GM21447 (cell line): Measurements from ENCODE around the gene SEMA6A.

ENCODE experiments used
- ATAC-seq: cut with Tn5 transposase; IDR thresholded peaks from one replicate; pipeline ENCODE4 v1.9.1; 2021; ENCODE audit not compliant: unreplicated experiment

Gene SEMA6A

GRCh38 chr5:116442095-116442534, 132.5 kb downstream of the SEMA6A start:
- ATAC-seq: no peak

- ATAC-seq: no peak
Measured at GRCh38 chr5:116441223-116441622, 133.4 kb downstream of the SEMA6A start.

- no peak for ATAC-seq
Measured at GRCh38 chr5:116440457-116441001, 134.1 kb downstream of the SEMA6A start.

GRCh38 chr5:116439905-116440304, 134.7 kb downstream of the SEMA6A start:
- ATAC-seq: no peak

- ATAC-seq: no peak
Measured at GRCh38 chr5:116438979-116439554, 135.6 kb downstream of the SEMA6A start.

- ATAC-seq: no peak
Measured at GRCh38 chr5:116437922-116438578, 136.6 kb downstream of the SEMA6A start.

- no peak for ATAC-seq
Measured at GRCh38 chr5:116437351-116437705, 137.3 kb downstream of the SEMA6A start.

GRCh38 chr5:116436674-116437350, 137.8 kb downstream of the SEMA6A start:
- ATAC-seq: no peak

GRCh38 chr5:116428966-116429365, 145.7 kb downstream of the SEMA6A start:
- ATAC-seq: no peak

GRCh38 chr5:116428413-116428812, 146.2 kb downstream of the SEMA6A start:
- no peak for ATAC-seq

- ATAC-seq: no peak
Measured at GRCh38 chr5:116424951-116425350, 149.7 kb downstream of the SEMA6A start.

- no peak for ATAC-seq
Measured at GRCh38 chr5:116424258-116424615, 150.4 kb downstream of the SEMA6A start.

GRCh38 chr5:116423587-116424257, 150.9 kb downstream of the SEMA6A start:
- no peak for ATAC-seq

- no peak for ATAC-seq
Measured at GRCh38 chr5:116423141-116423540, 151.5 kb downstream of the SEMA6A start.

GRCh38 chr5:116421080-116421629, 153.5 kb downstream of the SEMA6A start:
- no peak for ATAC-seq

- no peak for ATAC-seq
Measured at GRCh38 chr5:116420540-116420939, 154.1 kb downstream of the SEMA6A start.

GRCh38 chr5:116419258-116419657, 155.4 kb downstream of the SEMA6A start:
- no peak for ATAC-seq

- ATAC-seq: no peak
Measured at GRCh38 chr5:116418774-116419173, 155.8 kb downstream of the SEMA6A start.

GRCh38 chr5:116418016-116418415, 156.6 kb downstream of the SEMA6A start:
- no peak for ATAC-seq

- no peak for ATAC-seq
Measured at GRCh38 chr5:116415989-116416388, 158.6 kb downstream of the SEMA6A start.

- ATAC-seq: no peak
Measured at GRCh38 chr5:116415182-116415581, 159.4 kb downstream of the SEMA6A start.
